ENCODE measurements around the gene ZNF112. TPM values are rescaled to one million over a fixed set of nuclear protein-coding genes. Genes with fewer than 3 reads are reported as not detected.
"Not testable (repeated sequence)": the region's sequence is repeated elsewhere in the genome, so short reads cannot be mapped to it uniquely, and the experiment has no call there.

The ZNF112 gene
- total RNA-seq (10 to 100 TPM; 15.0 to 17.1 TPM), polyA plus RNA-seq (ENCODE audit: insufficient read length in 2 of 2) (10 to 100 TPM in 1 of 2 donors, 1 to 10 TPM in 1; 8.5 to 14.4 TPM)
- long read RNA-seq, donor 1 = 0 reads
- long read RNA-seq, donor 2, partial matches to known transcripts = 0 of 3 reads
- long read RNA-seq, donor 2, other reads (novel, unspliced or antisense) = 0 of 3 reads
- long read RNA-seq, donor 3, partial matches to known transcripts = 0 of 1 reads
- long read RNA-seq, donor 3, other reads (novel, unspliced or antisense) = 0 of 1 reads
- long read RNA-seq, donor 4 = 0 reads

GRCh38 chr19:44356383-44357111, at the start of gene ZNF112:
TSS of gene ZNF112 (minus strand) at chr19:44356680. CDS start at chr19:44340539, 16,141 bp downstream.
- WGBS (ENCODE audit: insufficient coverage) = under 1% methylated on average over 33 of the region's 38 CpGs
- peak; percentile 83 to 99 (median 94) for DNase-seq (ENCODE audit: low read depth in 4 of 6, low spot score in 6 of 6)
- Histone ChIP-seq H3K9me3 (ENCODE audit: control insufficient read depth, insufficient read depth, low read length) (no peaks in the 10 kb centered on the region), H3K4me3 (ENCODE audit: low read depth, low read length) (peak within 1 kb of the TSS; percentile 80), H3K27ac (ENCODE audit: low read depth, low read length) (no peak within 1 kb of the TSS), H3K27me3 (ENCODE audit: control insufficient read depth, insufficient read depth, low read length) (no peaks in the 10 kb centered on the region), H3K36me3 (ENCODE audit: control insufficient read depth, insufficient read depth, low read length) (no peaks in the 10 kb centered on the region), H3K4me1 (ENCODE audit: control insufficient read depth, insufficient read depth, low read length) (no peaks in the 10 kb centered on the region)

- H3K27ac ChIP-seq (ENCODE audit: low read depth, low read length) = peak within 1 kb of the TSS; percentile 26
- peaks cover 8% of the 10 kb centered on the region for H3K4me1 ChIP-seq (ENCODE audit: control insufficient read depth, insufficient read depth, low read length)
- H3K27me3 ChIP-seq (ENCODE audit: control insufficient read depth, insufficient read depth, low read length) = no peaks in the 10 kb centered on the region
- peaks cover 2% of the 10 kb centered on the region for H3K9me3 ChIP-seq (ENCODE audit: control insufficient read depth, insufficient read depth, low read length)
- no peaks in the 10 kb centered on the region for H3K36me3 ChIP-seq (ENCODE audit: control insufficient read depth, insufficient read depth, low read length)
- H3K4me3 ChIP-seq (ENCODE audit: low read depth, low read length) = peak within 1 kb of the TSS; percentile 47
- peak; percentile 91 to 98 (median 92) for DNase-seq (ENCODE audit: low read depth in 4 of 6, low spot score in 6 of 6)
- WGBS (ENCODE audit: insufficient coverage) = 0% methylated on average over 32 of the region's 43 CpGs
These were observed 44.9 kb upstream of the ZNF112 start, which contains the start of gene ZNF285 for GRCh38 chr19:44401139-44402115. TSS of gene ZNF285 (minus strand) at chr19:44401608. CDS start at chr19:44397213, 4,395 bp downstream.

GRCh38 chr19:44389268-44389667, 32.8 kb upstream of the ZNF112 start:
- H3K4me3 ChIP-seq (ENCODE audit: low read depth, low read length); H3K27ac ChIP-seq (ENCODE audit: low read depth, low read length); DNase-seq (ENCODE audit: low read depth in 4 of 6, low spot score in 6 of 6); H3K9me3 ChIP-seq (ENCODE audit: control insufficient read depth, insufficient read depth, low read length); H3K27me3 ChIP-seq (ENCODE audit: control insufficient read depth, insufficient read depth, low read length); H3K4me1 ChIP-seq (ENCODE audit: control insufficient read depth, insufficient read depth, low read length); H3K36me3 ChIP-seq (ENCODE audit: control insufficient read depth, insufficient read depth, low read length): not testable (repeated sequence)
- WGBS (ENCODE audit: insufficient coverage) = 100% methylated on average over 1 of the region's 4 CpGs

GRCh38 chr19:44374789-44375188, 18.3 kb upstream of the ZNF112 start:
- H3K36me3 ChIP-seq (ENCODE audit: control insufficient read depth, insufficient read depth, low read length) = no peaks in the 10 kb centered on the region
- no peak for DNase-seq (ENCODE audit: low read depth in 4 of 6, low spot score in 6 of 6)
- H3K27ac ChIP-seq (ENCODE audit: low read depth, low read length) = no peak overlapping the region
- no peaks in the 10 kb centered on the region for H3K27me3 ChIP-seq (ENCODE audit: control insufficient read depth, insufficient read depth, low read length)
- peaks cover 2% of the 10 kb centered on the region for H3K9me3 ChIP-seq (ENCODE audit: control insufficient read depth, insufficient read depth, low read length)
- WGBS (ENCODE audit: insufficient coverage) = no CpG with 5 or more reads among the region's 2 CpGs
- no peaks in the 10 kb centered on the region for H3K4me1 ChIP-seq (ENCODE audit: control insufficient read depth, insufficient read depth, low read length)
- H3K4me3 ChIP-seq (ENCODE audit: low read depth, low read length) = no peak overlapping the region

GRCh38 chr19:44371815-44372480, 15.5 kb upstream of the ZNF112 start:
- Histone ChIP-seq H3K36me3 (ENCODE audit: control insufficient read depth, insufficient read depth, low read length) (no peaks in the 10 kb centered on the region), H3K9me3 (ENCODE audit: control insufficient read depth, insufficient read depth, low read length) (peaks cover 2% of the 10 kb centered on the region), H3K4me3 (ENCODE audit: low read depth, low read length) (no peak overlapping the region), H3K27ac (ENCODE audit: low read depth, low read length) (no peak overlapping the region), H3K27me3 (ENCODE audit: control insufficient read depth, insufficient read depth, low read length) (no peaks in the 10 kb centered on the region), H3K4me1 (ENCODE audit: control insufficient read depth, insufficient read depth, low read length) (no peaks in the 10 kb centered on the region)
- 77% methylated on average over 14 of the region's 20 CpGs for WGBS (ENCODE audit: insufficient coverage)
- no peak for DNase-seq (ENCODE audit: low read depth in 4 of 6, low spot score in 6 of 6)

- no peaks in the 10 kb centered on the region for H3K36me3 ChIP-seq (ENCODE audit: control insufficient read depth, insufficient read depth, low read length)
- H3K4me3 ChIP-seq (ENCODE audit: low read depth, low read length) = no peak overlapping the region
- H3K27me3 ChIP-seq (ENCODE audit: control insufficient read depth, insufficient read depth, low read length) = no peaks in the 10 kb centered on the region
- 71% methylated on average over 10 of the region's 17 CpGs for WGBS (ENCODE audit: insufficient coverage)
- H3K4me1 ChIP-seq (ENCODE audit: control insufficient read depth, insufficient read depth, low read length) = no peaks in the 10 kb centered on the region
- no peaks in the 10 kb centered on the region for H3K9me3 ChIP-seq (ENCODE audit: control insufficient read depth, insufficient read depth, low read length)
- DNase-seq (ENCODE audit: low read depth in 4 of 6, low spot score in 6 of 6) = peak in 1 of 6 donors; percentile 2
- H3K27ac ChIP-seq (ENCODE audit: low read depth, low read length) = no peak overlapping the region
These were observed 10.5 kb upstream of the ZNF112 start for GRCh38 chr19:44367024-44367423.

- Histone ChIP-seq H3K9me3 (ENCODE audit: control insufficient read depth, insufficient read depth, low read length) (peaks cover 3% of the 10 kb centered on the region), H3K36me3 (ENCODE audit: control insufficient read depth, insufficient read depth, low read length) (no peaks in the 10 kb centered on the region), H3K27me3 (ENCODE audit: control insufficient read depth, insufficient read depth, low read length) (no peaks in the 10 kb centered on the region), H3K4me3 (ENCODE audit: low read depth, low read length) (no peak overlapping the region), H3K4me1 (ENCODE audit: control insufficient read depth, insufficient read depth, low read length) (peaks cover 8% of the 10 kb centered on the region), H3K27ac (ENCODE audit: low read depth, low read length) (no peak overlapping the region)
- DNase-seq (ENCODE audit: low read depth in 4 of 6, low spot score in 6 of 6) = peak in 1 of 6 donors; percentile 44
- 71% methylated on average over 3 of the region's 4 CpGs for WGBS (ENCODE audit: insufficient coverage)
These were observed 9.9 kb downstream of the ZNF112 start for GRCh38 chr19:44346556-44346955.

GRCh38 chr19:44345959-44346358, 10.5 kb downstream of the ZNF112 start:
- WGBS (ENCODE audit: insufficient coverage) = 44% methylated on average over 3 of the region's 4 CpGs
- peaks cover 3% of the 10 kb centered on the region for H3K9me3 ChIP-seq (ENCODE audit: control insufficient read depth, insufficient read depth, low read length)
- peak in 4 of 6 donors; percentile 28 to 92 (median 68) for DNase-seq (ENCODE audit: low read depth in 4 of 6, low spot score in 6 of 6)

GRCh38 chr19:44344255-44344654, 12.2 kb downstream of the ZNF112 start:
- DNase-seq (ENCODE audit: low read depth in 4 of 6, low spot score in 6 of 6) = no peak
- Histone ChIP-seq H3K27me3 (ENCODE audit: control insufficient read depth, insufficient read depth, low read length) (no peaks in the 10 kb centered on the region), H3K36me3 (ENCODE audit: control insufficient read depth, insufficient read depth, low read length) (peaks cover 3% of the 10 kb centered on the region), H3K9me3 (ENCODE audit: control insufficient read depth, insufficient read depth, low read length) (peaks cover 1% of the 10 kb centered on the region), H3K27ac (ENCODE audit: low read depth, low read length) (no peak overlapping the region), H3K4me1 (ENCODE audit: control insufficient read depth, insufficient read depth, low read length) (peaks cover 8% of the 10 kb centered on the region), H3K4me3 (ENCODE audit: low read depth, low read length) (no peak overlapping the region)
- WGBS (ENCODE audit: insufficient coverage) = no CpG with 5 or more reads among the region's 1 CpG

More at GRCh38 chr19:44345959-44346358, 10.5 kb downstream of the ZNF112 start:
- Histone ChIP-seq H3K36me3 (ENCODE audit: control insufficient read depth, insufficient read depth, low read length) (no peaks in the 10 kb centered on the region), H3K27ac (ENCODE audit: low read depth, low read length) (no peak overlapping the region), H3K27me3 (ENCODE audit: control insufficient read depth, insufficient read depth, low read length) (no peaks in the 10 kb centered on the region), H3K4me1 (ENCODE audit: control insufficient read depth, insufficient read depth, low read length) (peaks cover 8% of the 10 kb centered on the region), H3K4me3 (ENCODE audit: low read depth, low read length) (no peak overlapping the region)
